GM06990 (cell line): ENCODE measurements around the gene AUTS2.

Experiments used
- DNase-seq: peaks from one replicate; pipeline ENCODE4 v3.0.0-alpha.2; 2011; ENCODE audit not compliant: insufficient read length; ENCODE audit errors: extremely low read depth
- H3K27me3 ChIP-seq: replicated peaks from 2 replicates; pipeline ENCODE4 v1.6.0; 2011; ENCODE audit warnings: low read length; ENCODE audit not compliant: control insufficient read depth, insufficient read depth
- H3K36me3 ChIP-seq: 2 replicates; pipeline ENCODE4 v1.5.1; 2011; ENCODE audit warnings: low read length; ENCODE audit not compliant: control insufficient read depth, insufficient read depth
- H3K4me3 ChIP-seq: replicated peaks from 2 replicates; pipeline ENCODE4 v1.5.1; 2011; ENCODE audit warnings: low read depth, mild to moderate bottlenecking, control low read depth, low read length
- CTCF ChIP-seq: IDR thresholded peaks from 2 replicates; pipeline ENCODE4 v1.5.1; 2011; ENCODE audit warnings: low read length, control low read depth, mild to moderate bottlenecking, inconsistent platforms; ENCODE audit not compliant: insufficient read depth, poor library complexity, severe bottlenecking

Gene AUTS2

GRCh38 chr7:70210200-70210935, 612.1 kb downstream of the AUTS2 start:
- no peak overlapping the region for H3K4me3 ChIP-seq
- DNase-seq, result no peak

GRCh38 chr7:70210936-70211310, 612.6 kb downstream of the AUTS2 start:
- no peaks in the 10 kb centered on the region for H3K27me3 ChIP-seq
- no peak for DNase-seq
- no peak overlapping the region for H3K4me3 ChIP-seq
- no peaks in the 10 kb centered on the region for H3K36me3 ChIP-seq
- TF ChIP-seq CTCF, result no peak

More at GRCh38 chr7:70210200-70210935, 612.1 kb downstream of the AUTS2 start:
- Histone ChIP-seq H3K27me3 (no peaks in the 10 kb centered on the region), H3K36me3 (no peaks in the 10 kb centered on the region)
- no peak for TF ChIP-seq CTCF

- TF ChIP-seq CTCF, result no peak
- Histone ChIP-seq H3K36me3 (no peaks in the 10 kb centered on the region), H3K27me3 (no peaks in the 10 kb centered on the region), H3K4me3 (no peak overlapping the region)
- no peak for DNase-seq
Measured at GRCh38 chr7:70212281-70212680, 614.0 kb downstream of the AUTS2 start.

- TF ChIP-seq CTCF, result no peak
- DNase-seq, result no peak
- Histone ChIP-seq H3K27me3 (no peaks in the 10 kb centered on the region), H3K4me3 (no peak overlapping the region), H3K36me3 (no peaks in the 10 kb centered on the region)
Measured at GRCh38 chr7:70214071-70214470, 615.8 kb downstream of the AUTS2 start.

- H3K27me3 ChIP-seq, result no peaks in the 10 kb centered on the region
- peak; percentile 29 for DNase-seq
- no peak overlapping the region for H3K4me3 ChIP-seq
- no peaks in the 10 kb centered on the region for H3K36me3 ChIP-seq
- no peak for TF ChIP-seq CTCF
Measured at GRCh38 chr7:70215491-70215890, 617.2 kb downstream of the AUTS2 start.

- TF ChIP-seq CTCF, result no peak
- Histone ChIP-seq H3K36me3 (no peaks in the 10 kb centered on the region), H3K27me3 (no peaks in the 10 kb centered on the region), H3K4me3 (no peak overlapping the region)
- DNase-seq, result no peak
Measured at GRCh38 chr7:70217571-70217970, 619.3 kb downstream of the AUTS2 start.
